ENCODE data around the gene NUDT14.

The NUDT14 gene

GRCh38 chr14:105145381-105146180 lies 35.5 kb downstream of the NUDT14 start:
- TF ChIP-seq MAX (IDR thresholded peaks at IDR 0.05; ENCODE audit: low read depth, low read length) (no peak), CTCF (IDR thresholded peaks at IDR 0.05; ENCODE audit: low read depth, low read length) (no peak)
- no peak for DNase-seq (ENCODE audit: low read depth)
- no peak overlapping the region for H3K4me3 ChIP-seq (ENCODE audit: low read depth, low read length)

GRCh38 chr14:105144666-105145380 lies 36.3 kb downstream of the NUDT14 start:
- DNase-seq (ENCODE audit: low read depth): no peak
- TF ChIP-seq POLR2A (IDR thresholded peaks at IDR 0.05; ENCODE audit: extremely low read depth, insufficient read length): no peak
- TF ChIP-seq MAX (IDR thresholded peaks at IDR 0.05; ENCODE audit: low read depth, low read length): no peak
- TF ChIP-seq CTCF (IDR thresholded peaks at IDR 0.05; ENCODE audit: low read depth, low read length): no peak
- TF ChIP-seq MYC (IDR thresholded peaks at IDR 0.05; ENCODE audit: low read depth, low read length): no peak
- no peak overlapping the region for H3K4me3 ChIP-seq (ENCODE audit: low read depth, low read length)

- H3K4me3 ChIP-seq (ENCODE audit: low read depth, low read length): no peak overlapping the region
- TF ChIP-seq MAX (IDR thresholded peaks at IDR 0.05; ENCODE audit: low read depth, low read length): no peak
- no peak for DNase-seq (ENCODE audit: low read depth)
These were observed 37.0 kb downstream of the NUDT14 start for GRCh38 chr14:105144026-105144665.

GRCh38 chr14:105143451-105144025 lies 37.6 kb downstream of the NUDT14 start:
- no peak overlapping the region for H3K4me3 ChIP-seq (ENCODE audit: low read depth, low read length)
- TF ChIP-seq CTCF (IDR thresholded peaks at IDR 0.05; ENCODE audit: low read depth, low read length) (no peak), MYC (IDR thresholded peaks at IDR 0.05; ENCODE audit: low read depth, low read length) (no peak), POLR2A (IDR thresholded peaks at IDR 0.05; ENCODE audit: extremely low read depth, insufficient read length) (no peak), MAX (IDR thresholded peaks at IDR 0.05; ENCODE audit: low read depth, low read length) (no peak)
- no peak for DNase-seq (ENCODE audit: low read depth)

- TF ChIP-seq POLR2A (IDR thresholded peaks at IDR 0.05; ENCODE audit: extremely low read depth, insufficient read length) (no peak), MAX (IDR thresholded peaks at IDR 0.05; ENCODE audit: low read depth, low read length) (no peak), MYC (IDR thresholded peaks at IDR 0.05; ENCODE audit: low read depth, low read length) (no peak), CTCF (IDR thresholded peaks at IDR 0.05; ENCODE audit: low read depth, low read length) (no peak)
- no peak overlapping the region for H3K4me3 ChIP-seq (ENCODE audit: low read depth, low read length)
- no peak for DNase-seq (ENCODE audit: low read depth)
These were observed 38.3 kb downstream of the NUDT14 start for GRCh38 chr14:105142651-105143450.

All from NB4 (cell line).